ENCODE data around the gene SAYSD1.

The SAYSD1 gene

DNA sequence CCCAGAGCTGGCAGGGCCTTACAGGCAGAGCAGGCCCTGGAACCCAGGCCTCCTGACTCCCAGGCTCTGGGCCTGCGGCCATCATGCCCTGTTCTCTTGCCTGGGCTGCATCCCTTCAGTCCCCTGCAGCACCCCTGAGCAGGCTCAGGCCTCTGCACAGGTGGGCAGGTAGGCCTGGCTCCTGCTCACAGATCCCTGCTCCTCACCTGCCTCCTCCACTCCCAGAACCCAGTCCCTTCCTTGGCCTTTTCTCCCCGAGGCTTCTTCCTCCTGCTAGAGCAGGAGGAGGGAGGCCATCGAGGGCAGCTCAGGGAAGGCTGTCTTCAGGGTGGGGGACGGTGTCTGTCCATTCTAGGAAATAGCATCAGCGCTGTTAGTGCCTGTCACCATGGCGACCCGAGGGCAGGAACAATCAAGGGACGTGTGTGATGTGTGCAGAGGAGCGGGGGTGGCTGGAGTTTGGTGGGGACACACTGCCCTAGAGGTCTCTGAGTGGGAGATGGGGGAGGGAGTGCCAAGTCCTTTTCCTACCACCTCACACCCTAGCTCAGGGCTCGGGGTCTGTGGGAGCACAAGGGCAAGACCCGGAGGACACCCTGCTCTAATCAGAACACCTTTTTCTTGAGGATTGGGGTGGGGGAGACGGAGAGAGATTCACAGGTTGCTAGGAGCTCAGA, 39.8 kb downstream of the SAYSD1 start:
- no peak overlapping the region for H3K27ac ChIP-seq (replicated peaks)
- H3K4me3 ChIP-seq (replicated peaks; ENCODE audit: insufficient read depth, low read length), result no peak overlapping the region
- DNase-seq (ENCODE audit: low read depth in 1 of 2, low spot score in 1 of 2), result no peak
- no peak for TF ChIP-seq POLR2AphosphoS5 (IDR thresholded peaks at IDR 0.05; ENCODE audit: low read depth)
- no peak for TF ChIP-seq REST (IDR thresholded peaks at IDR 0.05; ENCODE audit: insufficient replicate concordance, low read depth)
- TF ChIP-seq, protein P1, sequence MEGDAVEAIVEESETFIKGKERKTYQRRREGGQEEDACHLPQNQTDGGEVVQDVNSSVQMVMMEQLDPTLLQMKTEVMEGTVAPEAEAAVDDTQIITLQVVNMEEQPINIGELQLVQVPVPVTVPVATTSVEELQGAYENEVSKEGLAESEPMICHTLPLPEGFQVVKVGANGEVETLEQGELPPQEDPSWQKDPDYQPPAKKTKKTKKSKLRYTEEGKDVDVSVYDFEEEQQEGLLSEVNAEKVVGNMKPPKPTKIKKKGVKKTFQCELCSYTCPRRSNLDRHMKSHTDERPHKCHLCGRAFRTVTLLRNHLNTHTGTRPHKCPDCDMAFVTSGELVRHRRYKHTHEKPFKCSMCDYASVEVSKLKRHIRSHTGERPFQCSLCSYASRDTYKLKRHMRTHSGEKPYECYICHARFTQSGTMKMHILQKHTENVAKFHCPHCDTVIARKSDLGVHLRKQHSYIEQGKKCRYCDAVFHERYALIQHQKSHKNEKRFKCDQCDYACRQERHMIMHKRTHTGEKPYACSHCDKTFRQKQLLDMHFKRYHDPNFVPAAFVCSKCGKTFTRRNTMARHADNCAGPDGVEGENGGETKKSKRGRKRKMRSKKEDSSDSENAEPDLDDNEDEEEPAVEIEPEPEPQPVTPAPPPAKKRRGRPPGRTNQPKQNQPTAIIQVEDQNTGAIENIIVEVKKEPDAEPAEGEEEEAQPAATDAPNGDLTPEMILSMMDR (IDR thresholded peaks at IDR 0.05; ENCODE audit: insufficient read depth, low read length), result no peak
- no peak for TF ChIP-seq SPI1 (IDR thresholded peaks at IDR 0.05; ENCODE audit: borderline replicate concordance, low read depth)
- TF ChIP-seq GABPA (IDR thresholded peaks at IDR 0.05; ENCODE audit: low read depth), result no peak
- H3K27me3 ChIP-seq (ENCODE audit: insufficient read depth, poor library complexity, severe bottlenecking), result no peaks in the 10 kb centered on the region

DNA sequence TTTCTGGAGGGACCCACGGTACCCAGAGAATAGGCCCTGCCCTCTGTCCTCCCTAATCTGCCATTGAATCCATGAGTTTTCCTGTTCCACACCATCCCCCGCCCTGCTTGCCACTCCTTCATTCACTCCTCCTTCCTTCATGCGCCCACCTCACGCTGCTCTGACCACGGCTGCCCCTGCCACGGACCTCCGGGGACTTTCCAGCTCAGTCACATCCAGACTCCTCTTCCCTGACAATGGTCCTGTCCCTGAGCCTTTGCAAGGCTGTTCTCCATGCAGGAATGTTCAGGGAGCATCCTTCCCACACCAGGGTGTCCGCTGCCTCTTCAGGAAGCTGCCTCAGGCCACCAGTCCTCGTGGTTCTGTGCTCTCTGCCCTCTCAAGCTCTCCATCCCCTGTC, 40.5 kb downstream of the SAYSD1 start:
- no peak for TF ChIP-seq GABPA (IDR thresholded peaks at IDR 0.05; ENCODE audit: low read depth)
- no peak for TF ChIP-seq REST (IDR thresholded peaks at IDR 0.05; ENCODE audit: insufficient replicate concordance, low read depth)
- TF ChIP-seq, protein P1 (IDR thresholded peaks at IDR 0.05; ENCODE audit: insufficient read depth, low read length), result no peak
- no peak for TF ChIP-seq POLR2AphosphoS5 (IDR thresholded peaks at IDR 0.05; ENCODE audit: low read depth)
- TF ChIP-seq SPI1 (IDR thresholded peaks at IDR 0.05; ENCODE audit: borderline replicate concordance, low read depth), result no peak
- DNase-seq (ENCODE audit: low read depth in 1 of 2, low spot score in 1 of 2), result no peak
- H3K4me3 ChIP-seq (replicated peaks; ENCODE audit: insufficient read depth, low read length), result no peak overlapping the region
- H3K27ac ChIP-seq (replicated peaks), result no peak overlapping the region
- H3K27me3 ChIP-seq (ENCODE audit: insufficient read depth, poor library complexity, severe bottlenecking), result no peaks in the 10 kb centered on the region

DNA sequence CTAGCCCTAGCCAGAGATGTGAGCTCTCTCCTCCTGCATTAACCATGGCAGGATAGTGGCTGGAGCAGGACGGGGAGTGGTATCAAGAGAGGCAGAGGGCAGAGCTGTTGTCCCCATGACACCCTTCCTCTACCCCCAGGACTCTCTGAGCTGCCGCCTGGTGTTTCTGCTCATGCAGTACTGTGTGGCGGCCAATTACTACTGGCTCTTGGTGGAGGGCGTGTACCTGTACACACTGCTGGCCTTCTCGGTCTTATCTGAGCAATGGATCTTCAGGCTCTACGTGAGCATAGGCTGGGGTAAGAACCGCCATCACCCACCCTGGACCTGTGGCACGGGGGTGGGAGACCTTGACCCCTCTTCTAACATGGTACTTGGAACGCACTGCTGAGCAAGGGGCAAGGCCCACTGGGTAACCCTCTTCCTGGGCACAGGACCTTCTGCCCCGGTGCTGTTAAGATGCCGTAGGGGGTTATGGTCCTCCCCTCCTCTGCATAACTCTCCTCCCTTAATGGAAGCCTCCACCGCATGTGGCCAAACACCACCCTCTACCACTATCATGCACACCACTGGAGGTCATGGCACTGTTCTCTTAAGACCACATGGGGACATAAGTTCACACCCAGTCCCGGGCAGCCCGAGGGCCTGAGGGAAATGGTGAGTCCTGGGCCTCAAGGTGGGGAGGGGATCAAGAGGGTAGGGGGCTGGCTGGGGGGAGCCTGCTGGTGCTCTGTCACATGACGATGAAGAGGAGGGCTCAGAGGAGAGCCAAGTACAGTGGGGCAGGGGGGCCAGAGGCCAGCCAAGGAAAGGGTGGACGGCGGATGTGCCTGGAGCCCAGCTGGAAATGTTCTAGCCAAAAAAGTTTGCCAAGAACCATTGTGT, 41.3 kb downstream of the SAYSD1 start:
- TF ChIP-seq SPI1 (IDR thresholded peaks at IDR 0.05; ENCODE audit: borderline replicate concordance, low read depth), result no peak
- TF ChIP-seq POLR2AphosphoS5 (IDR thresholded peaks at IDR 0.05; ENCODE audit: low read depth), result no peak
- no peak for TF ChIP-seq REST (IDR thresholded peaks at IDR 0.05; ENCODE audit: insufficient replicate concordance, low read depth)
- no peak for TF ChIP-seq GABPA (IDR thresholded peaks at IDR 0.05; ENCODE audit: low read depth)
- TF ChIP-seq, protein P1 (IDR thresholded peaks at IDR 0.05; ENCODE audit: insufficient read depth, low read length), result no peak

More for the DNA sequence above, 41.3 kb downstream of the SAYSD1 start:
- Histone ChIP-seq H3K27me3 (ENCODE audit: insufficient read depth, poor library complexity, severe bottlenecking) (no peaks in the 10 kb centered on the region), H3K4me3 (replicated peaks; ENCODE audit: insufficient read depth, low read length) (no peak overlapping the region), H3K27ac (replicated peaks) (no peak overlapping the region)
- no peak for DNase-seq (ENCODE audit: low read depth in 1 of 2, low spot score in 1 of 2)
